ENCODE results near the gene YIPF3. TPM values are rescaled to one million over a fixed set of nuclear protein-coding genes. Genes with fewer than 3 reads are reported as not detected.

The YIPF3 gene
- total RNA-seq, 4 donors from 2014 or later, result 66.4 to 110 (median 82.8) TPM

GRCh38 chr6:43489277-43490072 is 27.3 kb downstream of the YIPF3 start:
- WGBS, 2 donors (ENCODE audit: low coverage in 1 of 2), result 67% methylated on average over 1 of the region's 12 CpGs; no CpG with 5 or more reads in 1 of the 2 donors
- H3K4me3 ChIP-seq, result no peak overlapping the region
- no peaks in the 10 kb centered on the region for H3K27me3 ChIP-seq
- H3K36me3 ChIP-seq, result peaks cover 0 to 15% of the 10 kb centered on the region in 2 donors
- no peak overlapping the region for H3K27ac ChIP-seq
- H3K4me1 ChIP-seq, result peaks cover 0 to 14% (median 2%) of the 10 kb centered on the region in 3 donors
- TF ChIP-seq CTCF (IDR thresholded peaks at IDR 0.05) (no peak), POLR2A (IDR thresholded peaks at IDR 0.05) (no peak), POLR2AphosphoS5 (IDR thresholded peaks at IDR 0.05) (no peak), EP300 (IDR thresholded peaks at IDR 0.05) (no peak)
- no peak for ATAC-seq
- no peaks in the 10 kb centered on the region for H3K9me3 ChIP-seq

- H3K36me3 ChIP-seq, result peaks cover 0 to 15% of the 10 kb centered on the region in 2 donors
- 41 to 89% methylated on average over 1 to 3 of the region's 4 CpGs for WGBS, 2 donors (ENCODE audit: low coverage in 1 of 2)
- ATAC-seq, result no peak
- peaks cover 0 to 14% (median 2%) of the 10 kb centered on the region in 3 donors for H3K4me1 ChIP-seq
- no peaks in the 10 kb centered on the region for H3K27me3 ChIP-seq
- H3K4me3 ChIP-seq, result no peak overlapping the region
- no peaks in the 10 kb centered on the region for H3K9me3 ChIP-seq
- H3K27ac ChIP-seq, result no peak overlapping the region
- TF ChIP-seq EP300 (IDR thresholded peaks at IDR 0.05) (no peak), POLR2AphosphoS5 (IDR thresholded peaks at IDR 0.05) (no peak), CTCF (IDR thresholded peaks at IDR 0.05) (no peak), POLR2A (IDR thresholded peaks at IDR 0.05) (no peak)
These were observed 28.0 kb downstream of the YIPF3 start for GRCh38 chr6:43488667-43489276.

GRCh38 chr6:43481591-43482236 is 35.0 kb downstream of the YIPF3 start:
- Histone ChIP-seq H3K9me3 (no peaks in the 10 kb centered on the region), H3K27ac (no peak overlapping the region), H3K36me3 (peaks cover 0 to 11% of the 10 kb centered on the region in 2 donors), H3K27me3 (no peaks in the 10 kb centered on the region), H3K4me3 (no peak overlapping the region), H3K4me1 (peaks cover 0 to 40% (median 11%) of the 10 kb centered on the region in 3 donors)
- no peak for TF ChIP-seq POLR2A (IDR thresholded peaks at IDR 0.05)
- no peak for TF ChIP-seq CTCF (IDR thresholded peaks at IDR 0.05)
- TF ChIP-seq POLR2AphosphoS5 (IDR thresholded peaks at IDR 0.05), result no peak
- TF ChIP-seq EP300 (IDR thresholded peaks at IDR 0.05), result no peak
- 80% methylated on average over 5 to 11 of the region's 11 CpGs for WGBS, 2 donors (ENCODE audit: low coverage in 1 of 2)
- no peak for ATAC-seq

- H3K27me3 ChIP-seq, result no peaks in the 10 kb centered on the region
- H3K27ac ChIP-seq, result no peak overlapping the region
- TF ChIP-seq POLR2AphosphoS5 (IDR thresholded peaks at IDR 0.05) (no peak), EP300 (IDR thresholded peaks at IDR 0.05) (no peak), POLR2A (IDR thresholded peaks at IDR 0.05) (no peak), CTCF (IDR thresholded peaks at IDR 0.05) (no peak)
- H3K4me3 ChIP-seq, result no peak overlapping the region
- H3K36me3 ChIP-seq, result peaks cover 0 to 9% of the 10 kb centered on the region in 2 donors
- WGBS, 2 donors (ENCODE audit: low coverage in 1 of 2), result 88% methylated on average over 2 of the region's 2 CpGs; no CpG with 5 or more reads in 1 of the 2 donors
- no peak for ATAC-seq
- peaks cover 0 to 41% (median 11%) of the 10 kb centered on the region in 3 donors for H3K4me1 ChIP-seq
- no peaks in the 10 kb centered on the region for H3K9me3 ChIP-seq
These were observed 35.7 kb downstream of the YIPF3 start for GRCh38 chr6:43481075-43481474.
